Right cardiac atrium (tissue), 5 donors: ENCODE measurements around the gene PRSS1. TPM values are rescaled to one million over a fixed set of nuclear protein-coding genes. Genes with fewer than 3 reads are reported as not detected.

Experiments used
- ATAC-seq, 2 donors: fragments of 200-7000 bp; cut with Tn5 transposase; one replicate each; pipeline versions ENCODE4 v1.8.0 to v1.9.1; 2020; ENCODE audit warnings: moderate library complexity in 2 of 2, mild to moderate bottlenecking in 1 of 2
- DNase-seq, 3 donors: peaks; one replicate each; pipeline ENCODE4 v3.0.0-alpha.2; 2020
- H3K27ac ChIP-seq: one replicate; pipeline ENCODE4 v1.5.1; 2013; ENCODE audit warnings: mild to moderate bottlenecking, low read length, control low read depth, moderate library complexity
- H3K27me3 ChIP-seq: one replicate; pipeline ENCODE4 v1.6.1; 2013; ENCODE audit not compliant: control insufficient read depth, insufficient read depth
- H3K4me1 ChIP-seq: one replicate; pipeline ENCODE4 v1.6.1; 2013; ENCODE audit warnings: low read length; ENCODE audit not compliant: control insufficient read depth, insufficient read depth
- H3K4me3 ChIP-seq: one replicate; pipeline ENCODE4 v1.5.1; 2013; ENCODE audit warnings: low read length, control low read depth
- H3K9me3 ChIP-seq: one replicate; pipeline ENCODE4 v1.6.1; 2013; ENCODE audit warnings: low read length; ENCODE audit not compliant: control insufficient read depth
- WGBS: extraction: QIAGEN DNeasy Blood & Tissue Kit; methylation state at CpG from one replicate; pipeline ENCODE4 v1.1.7; 2013; 5-methylcytosine and 5-hydroxymethylcytosine counted together
- intact Hi-C, 4 donors: fragments of 100-400 bp; cut with DNase I; formaldehyde crosslinking; loops; one replicate each; pipeline versions ENCODE4 v1.11.0 to v1.14.0; 2022 to 2023
- polyA plus RNA-seq: library from polyadenylated mRNA; stranded (reverse); fragments of 200-250 nt; gene quantifications from one replicate; pipeline ENCODE4 v1.2.3, GENCODE V29; 2013
- total RNA-seq, 4 donors: library from RNA; stranded (reverse); fragmentation: NEBNext Ultra II Directional; extraction: Animal tissue kit (Norgen Biotek cat#: 25700); gene quantifications; one replicate each; pipeline ENCODE4 v1.2.1, GENCODE V29; 2021
- donor health status: healthy with polysubstance abuse.
- donor health status: DM: no; HTN: yes; CAD: no.
- donor health status: DM: no; HTN: no; CAD: no.
- donor health status: DM: no; HTN: yes; CAD: no; lungs with severe emphysema.
- donor health status: DM: yes; HTN: yes; CAD: no.

PRSS1 gene
- total and polyA plus RNA-seq, 5 donors: 0.27 to 0.61 TPM; not detected in 3

GRCh38 chr7:142787034-142787768 lies 37.9 kb downstream of the PRSS1 start:
- Histone ChIP-seq H3K27me3 (no peaks in the 10 kb centered on the region), H3K27ac (no peak overlapping the region), H3K4me1 (no peaks in the 10 kb centered on the region), H3K4me3 (no peak overlapping the region), H3K9me3 (no peaks in the 10 kb centered on the region)
- ATAC-seq (no peak), DNase-seq (no peak)
- WGBS: 66% methylated on average over 11 of the region's 11 CpGs
- intact Hi-C loops: loop anchor here in 3 of 4 donors (2.0 to 10.0 kb wide), 3 partner anchors 74 to 155 kb away; no protein-coding TSS in a partner anchor

DNA sequence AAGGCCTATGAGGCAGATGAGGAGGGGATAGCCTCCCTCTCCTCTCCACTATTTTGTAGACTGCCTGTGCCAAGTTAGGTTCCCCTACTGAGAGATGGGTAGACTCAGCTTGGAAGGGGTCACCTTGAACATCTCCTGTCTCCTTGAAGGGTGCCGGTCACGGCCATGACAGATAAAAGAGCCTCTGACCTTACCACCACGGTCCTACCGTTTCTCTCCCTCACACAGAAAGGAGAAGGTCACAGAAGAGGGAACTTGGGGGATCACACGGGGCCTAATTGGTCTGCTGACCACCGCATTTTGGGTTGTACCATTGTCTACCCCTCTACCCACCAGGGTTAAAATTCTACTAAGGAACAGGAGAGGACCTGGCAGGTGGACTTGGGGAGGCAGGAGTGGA lies 38.5 kb downstream of the PRSS1 start:
- DNase-seq (no peak), ATAC-seq (no peak)
- Histone ChIP-seq H3K9me3 (no peaks in the 10 kb centered on the region), H3K27me3 (no peaks in the 10 kb centered on the region), H3K4me1 (no peaks in the 10 kb centered on the region), H3K27ac (no peak overlapping the region), H3K4me3 (no peak overlapping the region)
- intact Hi-C loops: loop anchor here in 3 of 4 donors (2.0 to 10.0 kb wide), 3 partner anchors 75 to 155 kb away; no protein-coding TSS in a partner anchor
- 79% methylated on average over 6 of the region's 6 CpGs for WGBS

- Histone ChIP-seq H3K9me3 (no peaks in the 10 kb centered on the region), H3K27ac (no peak overlapping the region), H3K27me3 (no peaks in the 10 kb centered on the region), H3K4me1 (no peaks in the 10 kb centered on the region), H3K4me3 (no peak overlapping the region)
- intact Hi-C loops: loop anchor here in 2 of 4 donors (5.0 to 10.0 kb wide), 2 partner anchors 114 to 156 kb away; no protein-coding TSS in a partner anchor
- ATAC-seq (no peak), DNase-seq (no peak)
- WGBS: 75% methylated on average over 10 of the region's 10 CpGs
These were observed 39.3 kb downstream of the PRSS1 start for GRCh38 chr7:142788303-142789289.

DNA sequence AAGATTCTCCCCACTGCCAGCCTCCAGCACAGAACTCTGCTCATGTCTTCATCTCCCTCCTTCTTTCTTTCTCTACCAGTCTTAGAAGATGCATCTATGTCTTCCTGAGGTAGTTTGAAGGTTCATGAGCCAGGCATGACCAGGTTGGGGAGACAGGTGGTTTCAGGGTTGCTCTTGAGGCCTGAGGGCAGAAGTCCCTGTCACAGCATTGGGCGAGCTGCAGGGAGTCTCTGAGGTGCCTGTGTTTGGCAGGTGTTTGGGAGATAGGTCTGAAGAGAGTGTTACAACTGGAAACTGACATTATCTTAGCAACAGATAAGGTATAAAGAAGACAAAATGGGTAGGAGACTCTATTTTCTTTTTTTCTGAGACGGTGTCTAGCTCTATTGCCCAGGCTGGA lies 40.2 kb downstream of the PRSS1 start:
- H3K27me3 ChIP-seq: no peaks in the 10 kb centered on the region
- intact Hi-C loops: loop anchor here in 2 of 4 donors (5.0 to 10.0 kb wide), 2 partner anchors 115 to 157 kb away; no protein-coding TSS in a partner anchor
- no peak overlapping the region for H3K4me3 ChIP-seq

DNA sequence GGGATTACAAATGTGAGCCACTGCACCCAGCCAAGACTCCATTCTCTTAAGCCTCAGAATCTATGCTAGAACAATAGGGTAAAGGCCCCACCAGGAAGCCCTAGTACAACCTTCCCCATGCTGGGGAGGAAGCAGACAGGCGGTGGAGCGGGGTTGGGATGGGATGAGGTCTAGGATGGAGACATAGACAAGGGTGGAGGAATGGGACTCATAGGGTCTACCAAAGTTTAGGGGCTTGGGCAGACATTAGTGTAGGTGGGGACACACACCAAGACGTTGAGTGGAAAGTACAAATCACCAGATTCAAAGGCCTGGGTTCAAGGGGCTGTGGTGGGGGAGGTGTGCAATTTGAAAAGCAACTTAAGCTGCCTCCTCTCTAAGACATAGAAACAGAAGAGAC lies 40.8 kb downstream of the PRSS1 start:
- H3K4me1 ChIP-seq: no peaks in the 10 kb centered on the region
- DNase-seq (no peak), ATAC-seq (no peak)
- 66% methylated on average over 3 of the region's 3 CpGs for WGBS
- H3K27me3 ChIP-seq: no peaks in the 10 kb centered on the region
- no peaks in the 10 kb centered on the region for H3K9me3 ChIP-seq
- intact Hi-C loops: no loop called here
- no peak overlapping the region for H3K27ac ChIP-seq
- H3K4me3 ChIP-seq: no peak overlapping the region

More for the DNA sequence above, 40.2 kb downstream of the PRSS1 start:
- ATAC-seq (no peak), DNase-seq (no peak)
- Histone ChIP-seq H3K4me1 (no peaks in the 10 kb centered on the region), H3K9me3 (no peaks in the 10 kb centered on the region), H3K27ac (no peak overlapping the region)
- 74% methylated on average over 2 of the region's 2 CpGs for WGBS

- Histone ChIP-seq H3K4me1 (no peaks in the 10 kb centered on the region), H3K9me3 (no peaks in the 10 kb centered on the region), H3K4me3 (no peak overlapping the region), H3K27me3 (no peaks in the 10 kb centered on the region), H3K27ac (no peak overlapping the region)
- ATAC-seq (no peak), DNase-seq (no peak)
- intact Hi-C loops: no loop called here
- 78% methylated on average over 1 of the region's 1 CpG for WGBS
These were observed 41.3 kb downstream of the PRSS1 start for GRCh38 chr7:142790555-142790954.

GRCh38 chr7:142791502-142791901 lies 42.2 kb downstream of the PRSS1 start:
- 78% methylated on average over 7 of the region's 7 CpGs for WGBS
- no peaks in the 10 kb centered on the region for H3K4me1 ChIP-seq
- no peaks in the 10 kb centered on the region for H3K9me3 ChIP-seq
- no peak overlapping the region for H3K27ac ChIP-seq
- intact Hi-C loops: no loop called here
- ATAC-seq (no peak), DNase-seq (no peak)
- H3K27me3 ChIP-seq: no peaks in the 10 kb centered on the region
- no peak overlapping the region for H3K4me3 ChIP-seq

- H3K4me3 ChIP-seq: no peak overlapping the region
- ATAC-seq (no peak), DNase-seq (no peak)
- 94% methylated on average over 1 of the region's 1 CpG for WGBS
- no peaks in the 10 kb centered on the region for H3K9me3 ChIP-seq
- H3K27me3 ChIP-seq: no peaks in the 10 kb centered on the region
- peaks cover 1% of the 10 kb centered on the region for H3K4me1 ChIP-seq
- no peak overlapping the region for H3K27ac ChIP-seq
- intact Hi-C loops: no loop called here
These were observed 42.9 kb downstream of the PRSS1 start for GRCh38 chr7:142792129-142792528.

DNA sequence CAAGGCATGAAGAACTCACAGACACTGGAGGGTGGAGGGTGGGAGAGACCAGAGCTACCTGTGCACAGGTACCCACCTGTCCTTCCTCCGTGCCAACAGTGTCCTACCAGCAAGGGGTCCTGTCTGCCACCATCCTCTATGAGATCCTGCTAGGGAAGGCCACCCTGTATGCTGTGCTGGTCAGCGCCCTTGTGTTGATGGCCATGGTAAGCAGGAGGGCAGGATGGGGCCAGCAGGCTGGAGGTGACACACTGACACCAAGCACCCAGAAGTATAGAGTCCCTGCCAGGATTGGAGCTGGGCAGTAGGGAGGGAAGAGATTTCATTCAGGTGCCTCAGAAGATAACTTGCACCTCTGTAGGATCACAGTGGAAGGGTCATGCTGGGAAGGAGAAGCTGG lies 43.3 kb downstream of the PRSS1 start:
- no peak for ATAC-seq
- no peak overlapping the region for H3K27ac ChIP-seq
- 84% methylated on average over 2 of the region's 2 CpGs for WGBS

DNA sequence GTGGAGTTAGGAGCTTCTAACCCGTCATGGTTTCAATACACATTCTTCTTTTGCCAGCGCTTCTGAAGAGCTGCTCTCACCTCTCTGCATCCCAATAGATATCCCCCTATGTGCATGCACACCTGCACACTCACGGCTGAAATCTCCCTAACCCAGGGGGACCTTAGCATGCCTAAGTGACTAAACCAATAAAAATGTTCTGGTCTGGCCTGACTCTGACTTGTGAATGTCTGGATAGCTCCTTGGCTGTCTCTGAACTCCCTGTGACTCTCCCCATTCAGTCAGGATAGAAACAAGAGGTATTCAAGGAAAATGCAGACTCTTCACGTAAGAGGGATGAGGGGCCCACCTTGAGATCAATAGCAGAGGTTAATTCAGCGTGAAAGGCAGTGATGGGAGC lies 43.9 kb downstream of the PRSS1 start:
- peaks cover 3% of the 10 kb centered on the region for H3K4me1 ChIP-seq
- no peaks in the 10 kb centered on the region for H3K9me3 ChIP-seq
- H3K4me3 ChIP-seq: no peak overlapping the region
- intact Hi-C loops: no loop called here
- WGBS: 68% methylated on average over 5 of the region's 5 CpGs
- DNase-seq (no peak), ATAC-seq (no peak)
- H3K27ac ChIP-seq: no peak overlapping the region
- H3K27me3 ChIP-seq: no peaks in the 10 kb centered on the region

More for the DNA sequence above, 43.3 kb downstream of the PRSS1 start:
- H3K4me1 ChIP-seq: peaks cover 3% of the 10 kb centered on the region
- DNase-seq: no peak
- H3K4me3 ChIP-seq: no peak overlapping the region
- intact Hi-C loops: no loop called here
- no peaks in the 10 kb centered on the region for H3K27me3 ChIP-seq
- H3K9me3 ChIP-seq: no peaks in the 10 kb centered on the region

DNA sequence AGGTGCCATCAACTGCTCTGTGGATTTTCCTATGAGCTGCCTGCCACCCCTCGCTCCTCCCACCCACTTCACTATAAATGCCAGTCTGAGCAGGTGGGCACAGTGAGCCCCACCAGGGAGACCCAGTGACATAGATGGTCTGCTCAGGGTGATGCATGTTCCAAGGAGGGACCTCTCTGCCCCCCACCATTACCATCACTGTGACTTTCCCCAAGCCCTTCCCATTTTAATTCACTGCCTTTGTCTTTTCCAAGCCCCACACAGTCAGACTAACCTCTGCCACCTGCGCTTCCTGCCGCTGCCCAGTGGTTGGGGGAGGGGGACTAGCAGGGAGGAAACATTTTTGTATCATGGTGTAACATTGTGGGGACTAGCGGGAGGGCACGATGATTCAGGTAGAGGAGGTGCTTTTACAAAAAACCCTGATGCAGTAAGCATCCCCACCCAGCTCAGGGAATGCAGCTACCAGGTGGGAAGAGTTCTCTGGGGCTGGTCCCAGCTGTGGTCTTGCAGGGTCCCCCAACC lies 46.1 kb downstream of the PRSS1 start:
- WGBS: 37% methylated on average over 5 of the region's 5 CpGs
- no peaks in the 10 kb centered on the region for H3K9me3 ChIP-seq
- no peak for DNase-seq
- H3K27me3 ChIP-seq: no peaks in the 10 kb centered on the region
- peaks cover 3% of the 10 kb centered on the region for H3K4me1 ChIP-seq
- H3K27ac ChIP-seq: no peak overlapping the region
- ATAC-seq: no peak
- intact Hi-C loops: no loop called here
- no peak overlapping the region for H3K4me3 ChIP-seq
